K562 (cell line): Measurements from ENCODE around the gene AGMO. TPM values are rescaled to one million over a fixed set of nuclear protein-coding genes. Genes with fewer than 3 reads are reported as not detected.

Experiments
- ATAC-seq: fragments of 200-7000 bp; cut with Tn5 transposase; 3 replicates; pipeline ENCODE4 v1.9.1; 2020; ENCODE audit warnings: moderate library complexity
- BruUV-seq: library from RNA; stranded (reverse); fragments of 400-500 nt; replicated peaks from 2 replicates; lab custom pipeline; 2021; lab: Mats Ljungman, UMichigan
- CTCF ChIA-PET: fragments of 300-600 bp; formaldehyde crosslinking; extraction: SDS; loops from one replicate; lab custom pipeline; 2021; ENCODE audit warnings: low intra/inter-chr PET ratio; lab: Yijun Ruan, JAX
- POLR2A ChIA-PET: fragments of 300-600, 350-650 bp; sonication (Branson Sonifier 250); formaldehyde crosslinking; extraction: SDS; loops from one replicate; lab custom pipeline; 2021; ENCODE audit warnings: antibody characterized with exemption, inconsistent platforms; lab: Yijun Ruan, JAX
- DNase-seq, 4 experiments: peaks; one replicate each; pipeline versions ENCODE4 v3.0.0 to v3.0.0-alpha.2; 2011 to 2018; ENCODE audit warnings: low spot score in 3 of 4, mixed read lengths in 3 of 4; ENCODE audit errors: extremely low read depth in 1 of 4
- FAIRE-seq: peaks from 2 replicates; lab custom pipeline; 2011; peaks lifted over from hg19 to GRCh38; lab: Jason Lieb, UNC
- H2AFZ ChIP-seq: 2 replicates; pipeline ENCODE4 v1.6.0; 2011; ENCODE audit warnings: low read depth, low read length, control low read depth, inconsistent platforms
- H3K27ac ChIP-seq: fragments of 200-600 bp; 3 replicates; pipeline ENCODE4 v1.8.0; 2011; ENCODE audit warnings: low read depth, mild to moderate bottlenecking, control low read depth, inconsistent platforms, low read length, moderate library complexity, mixed read lengths; ENCODE audit errors: extremely low read depth
- H3K27me3 ChIP-seq, 2 experiments: fragments of 300-600 bp in 1 of 2; 2 replicates in 1 of 2; 3 replicates in 1 of 2; pipeline versions ENCODE4 v1.6.0 to v1.8.0; 2011; ENCODE audit warnings: inconsistent platforms in 2 of 2, low read length in 2 of 2, mild to moderate bottlenecking in 1 of 2, mixed read lengths in 1 of 2, moderate library complexity in 1 of 2; ENCODE audit not compliant: control insufficient read depth in 2 of 2, insufficient read depth in 2 of 2
- H3K36me3 ChIP-seq: fragments of 300-600 bp; 3 replicates; pipeline ENCODE4 v1.8.0; 2011; ENCODE audit warnings: mild to moderate bottlenecking, low read length, inconsistent platforms; ENCODE audit not compliant: control insufficient read depth, insufficient read depth
- H3K4me1 ChIP-seq, 2 experiments: fragments of 200-600 bp in 1 of 2; replicated peaks in 1 of 2; 2 replicates in 1 of 2; 3 replicates in 1 of 2; pipeline versions ENCODE4 v1.5.1 to v1.8.0; 2011; ENCODE audit warnings: inconsistent platforms in 2 of 2, low read length in 2 of 2, mild to moderate bottlenecking in 1 of 2, mixed read lengths in 1 of 2, moderate library complexity in 1 of 2; ENCODE audit not compliant: control insufficient read depth in 2 of 2, insufficient read depth in 2 of 2
- H3K4me2 ChIP-seq: 2 replicates; pipeline ENCODE4 v1.6.1; 2011; ENCODE audit warnings: low read length, control low read depth, inconsistent platforms, mixed read lengths; ENCODE audit not compliant: insufficient read depth
- H3K4me3 ChIP-seq: fragments of 200-600 bp; sonication (generic), shearing (Covaris generic); 2 replicates; pipeline ENCODE4 v1.5.1; 2016; ENCODE audit warnings: control low read depth, inconsistent platforms
- H3K79me2 ChIP-seq: fragments of 200-600 bp; 3 replicates; pipeline ENCODE4 v1.8.0; 2011; ENCODE audit warnings: low read length, inconsistent platforms; ENCODE audit not compliant: control insufficient read depth, insufficient read depth
- H3K9ac ChIP-seq, 2 experiments: 2 replicates each; pipeline versions ENCODE4 v1.6.0 to v1.6.1; 2011; ENCODE audit warnings: low read depth in 2 of 2, low read length in 2 of 2, control low read depth in 1 of 2, inconsistent platforms in 1 of 2, mild to moderate bottlenecking in 1 of 2, mixed read lengths in 1 of 2; ENCODE audit not compliant: insufficient read depth in 1 of 2
- H3K9me1 ChIP-seq: one replicate; pipeline ENCODE4 v1.6.0; 2011; ENCODE audit warnings: inconsistent platforms, mild to moderate bottlenecking, low read length, moderate library complexity; ENCODE audit not compliant: control insufficient read depth, insufficient read depth
- H3K9me3 ChIP-seq: replicated peaks from 2 replicates; pipeline ENCODE4 v1.5.1; 2011; ENCODE audit warnings: low read depth, low read length, inconsistent platforms; ENCODE audit not compliant: control insufficient read depth, insufficient read depth
- H4K20me1 ChIP-seq: replicated peaks from 2 replicates; pipeline ENCODE4 v1.6.1; 2011; ENCODE audit warnings: low read length, inconsistent platforms, mixed read lengths; ENCODE audit not compliant: control insufficient read depth, insufficient read depth
- JUN ChIP-seq, 2 experiments: sonication (generic) in 1 of 2; formaldehyde crosslinking in 1 of 2; IDR thresholded peaks; 2 replicates each; pipeline versions ENCODE4 v1.6.1 to v1.8.0; 2012 to 2022; ENCODE audit warnings: borderline replicate concordance in 2 of 2, mild to moderate bottlenecking in 2 of 2, improper control_type of control experiment in 1 of 2, low read depth in 1 of 2, low read length in 1 of 2, missing genetic modification reagents in 1 of 2
- MECOM ChIP-seq: fragments of 250-450 bp; sonication (Bioruptor Pico); IDR thresholded peaks from 2 replicates; pipeline ENCODE4 v1.8.0; 2022; ENCODE audit warnings: inconsistent platforms
- NELFE ChIP-seq: IDR thresholded peaks from 2 replicates; pipeline ENCODE4 v1.6.1; 2011; ENCODE audit warnings: mild to moderate bottlenecking; ENCODE audit not compliant: insufficient read depth, insufficient read length
- SP2 ChIP-seq: IDR thresholded peaks from 2 replicates; pipeline ENCODE4 v1.6.1; 2011; ENCODE audit warnings: mild to moderate bottlenecking, low read depth, low read length, moderate library complexity; ENCODE audit not compliant: poor library complexity, severe bottlenecking; ENCODE audit errors: extremely low read depth
- WGBS: fragments of 100-300 bp; shearing (Covaris generic); methylation state at CpG from one replicate; pipeline ENCODE4 v1.1.6; 2016; ENCODE audit warnings: low coverage, mixed read lengths; ENCODE audit not compliant: insufficient coverage; ENCODE audit errors: missing lambda C conversion rate; 5-methylcytosine and 5-hydroxymethylcytosine counted together
- in situ Hi-C: fragments of 300-500 bp; cut with MboI; formaldehyde crosslinking; loops from 4 replicates; pipeline ENCODE4 v1.15.0; 2018; ENCODE audit warnings: inconsistent platforms, mixed read lengths
- intact Hi-C: fragments of 100-400 bp; cut with micrococcal nuclease; formaldehyde crosslinking; loops from 2 replicates; pipeline ENCODE4 v1.14.2; 2022
- polyA plus RNA-seq, 8 experiments: library from polyadenylated mRNA; depleted of rRNA in 4 of 8; stranded (reverse) in 5 of 8; unstranded in 3 of 8; fragments of >200 nt; fragmentation: Nextera tagmentation in 2 of 8; fragmentation: Illumina TruSeq in 1 of 8; extraction: Ambion mirVana in 2 of 8; extraction: Trizol in 1 of 8; gene quantifications; 2 replicates each; pipeline versions ENCODE4 v1.2.1 to v1.2.3, GENCODE V29; 2011 to 2014; ENCODE audit warnings: inconsistent platforms in 1 of 8, missing spikeins in 1 of 8
- total RNA-seq, 7 experiments: library from RNA; depleted of rRNA in 6 of 7; stranded (reverse); fragments of >200 nt in 6 of 7; fragmentation: Illumina TruSeq in 2 of 7; extraction: Trizol in 2 of 7; gene quantifications; 2 replicates each; pipeline versions ENCODE4 v1.2.1 to v1.2.3, GENCODE V29; 2011 to 2021; ENCODE audit warnings: low replicate concordance in 1 of 7
- TF ChIP-seq, protein P1 (sequence below): fragments of 250-450 bp; sonication (Bioruptor Pico); IDR thresholded peaks from 2 replicates; pipeline ENCODE4 v1.4.0; 2020; ENCODE audit warnings: mild to moderate bottlenecking, moderate library complexity
- TF ChIP-seq, protein P2 (sequence below): fragments of 450-650 bp; IDR thresholded peaks from 2 replicates; pipeline ENCODE4 v1.6.1; 2016; ENCODE audit warnings: low read depth

The AGMO gene
- total and polyA plus RNA-seq, 9 of the 15 experiments (the other 6 are each of a cell fraction or from before 2014, with no cell fraction given): 0.30 to 1.4 (median 0.69) TPM; not detected in 1

DNA sequence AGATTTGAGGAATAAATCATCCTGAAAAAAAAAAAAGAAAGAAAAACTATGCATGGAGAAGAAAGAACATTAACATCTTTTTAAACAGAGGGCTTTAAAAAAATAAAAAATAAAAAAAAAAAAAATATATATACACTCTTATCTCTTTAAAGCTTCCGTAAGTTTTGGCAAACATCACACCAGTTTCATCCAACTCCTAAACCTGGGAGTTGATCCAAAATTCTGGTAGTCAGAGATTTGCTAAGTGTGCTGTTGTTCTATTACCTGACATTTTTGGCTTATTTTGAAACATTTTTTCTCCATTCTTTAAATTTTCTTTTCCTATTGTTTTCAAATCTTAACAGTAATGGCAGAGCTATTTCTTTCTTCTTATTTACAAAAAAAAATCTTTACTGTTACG lies 273.1 kb downstream of the AGMO start (continued):
- no peak for TF ChIP-seq JUN (IDR thresholded peaks at IDR 0.05; ENCODE audit: borderline replicate concordance, low read depth, low read length)
- TF ChIP-seq JUN (CRISPR knock-in tag; IDR thresholded peaks at IDR 0.05; ENCODE audit: borderline replicate concordance): no peak
- TF ChIP-seq MECOM (CRISPR knock-in tag): no peak
- TF ChIP-seq, protein P1, sequence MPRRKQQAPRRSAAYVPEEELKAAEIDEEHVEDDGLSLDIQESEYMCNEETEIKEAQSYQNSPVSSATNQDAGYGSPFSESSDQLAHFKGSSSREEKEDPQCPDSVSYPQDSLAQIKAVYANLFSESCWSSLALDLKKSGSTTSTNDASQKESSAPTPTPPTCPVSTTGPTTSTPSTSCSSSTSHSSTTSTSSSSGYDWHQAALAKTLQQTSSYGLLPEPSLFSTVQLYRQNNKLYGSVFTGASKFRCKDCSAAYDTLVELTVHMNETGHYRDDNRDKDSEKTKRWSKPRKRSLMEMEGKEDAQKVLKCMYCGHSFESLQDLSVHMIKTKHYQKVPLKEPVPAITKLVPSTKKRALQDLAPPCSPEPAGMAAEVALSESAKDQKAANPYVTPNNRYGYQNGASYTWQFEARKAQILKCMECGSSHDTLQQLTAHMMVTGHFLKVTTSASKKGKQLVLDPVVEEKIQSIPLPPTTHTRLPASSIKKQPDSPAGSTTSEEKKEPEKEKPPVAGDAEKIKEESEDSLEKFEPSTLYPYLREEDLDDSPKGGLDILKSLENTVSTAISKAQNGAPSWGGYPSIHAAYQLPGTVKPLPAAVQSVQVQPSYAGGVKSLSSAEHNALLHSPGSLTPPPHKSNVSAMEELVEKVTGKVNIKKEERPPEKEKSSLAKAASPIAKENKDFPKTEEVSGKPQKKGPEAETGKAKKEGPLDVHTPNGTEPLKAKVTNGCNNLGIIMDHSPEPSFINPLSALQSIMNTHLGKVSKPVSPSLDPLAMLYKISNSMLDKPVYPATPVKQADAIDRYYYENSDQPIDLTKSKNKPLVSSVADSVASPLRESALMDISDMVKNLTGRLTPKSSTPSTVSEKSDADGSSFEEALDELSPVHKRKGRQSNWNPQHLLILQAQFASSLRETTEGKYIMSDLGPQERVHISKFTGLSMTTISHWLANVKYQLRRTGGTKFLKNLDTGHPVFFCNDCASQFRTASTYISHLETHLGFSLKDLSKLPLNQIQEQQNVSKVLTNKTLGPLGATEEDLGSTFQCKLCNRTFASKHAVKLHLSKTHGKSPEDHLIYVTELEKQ: no peak

DNA sequence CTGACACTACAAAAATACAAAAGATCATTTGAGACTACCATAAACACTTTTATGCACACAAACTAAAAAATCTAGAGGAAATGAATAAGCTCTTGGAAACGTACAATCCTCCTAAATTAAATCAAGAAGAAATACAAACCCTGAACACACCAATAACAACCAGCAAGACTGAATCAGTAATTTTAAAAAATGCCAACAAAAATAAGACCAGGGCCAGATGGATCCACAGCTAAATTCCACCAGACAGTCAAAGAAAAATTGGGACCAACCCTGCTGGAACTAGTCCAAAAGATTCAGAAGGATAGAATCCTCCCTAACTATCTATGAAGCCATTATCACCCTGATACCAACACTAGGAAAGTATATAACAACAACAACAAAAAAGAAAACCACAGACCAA lies 277.4 kb downstream of the AGMO start:
- no peak overlapping the region for H3K27ac ChIP-seq
- CTCF ChIA-PET: no interaction called here
- no peaks in the 10 kb centered on the region for H3K36me3 ChIP-seq
- no peaks in the 10 kb centered on the region for H3K9me1 ChIP-seq
- H4K20me1 ChIP-seq: no peaks in the 10 kb centered on the region
- no peaks in the 10 kb centered on the region for H3K79me2 ChIP-seq
- TF ChIP-seq SP2: no peak
- TF ChIP-seq, protein P2, sequence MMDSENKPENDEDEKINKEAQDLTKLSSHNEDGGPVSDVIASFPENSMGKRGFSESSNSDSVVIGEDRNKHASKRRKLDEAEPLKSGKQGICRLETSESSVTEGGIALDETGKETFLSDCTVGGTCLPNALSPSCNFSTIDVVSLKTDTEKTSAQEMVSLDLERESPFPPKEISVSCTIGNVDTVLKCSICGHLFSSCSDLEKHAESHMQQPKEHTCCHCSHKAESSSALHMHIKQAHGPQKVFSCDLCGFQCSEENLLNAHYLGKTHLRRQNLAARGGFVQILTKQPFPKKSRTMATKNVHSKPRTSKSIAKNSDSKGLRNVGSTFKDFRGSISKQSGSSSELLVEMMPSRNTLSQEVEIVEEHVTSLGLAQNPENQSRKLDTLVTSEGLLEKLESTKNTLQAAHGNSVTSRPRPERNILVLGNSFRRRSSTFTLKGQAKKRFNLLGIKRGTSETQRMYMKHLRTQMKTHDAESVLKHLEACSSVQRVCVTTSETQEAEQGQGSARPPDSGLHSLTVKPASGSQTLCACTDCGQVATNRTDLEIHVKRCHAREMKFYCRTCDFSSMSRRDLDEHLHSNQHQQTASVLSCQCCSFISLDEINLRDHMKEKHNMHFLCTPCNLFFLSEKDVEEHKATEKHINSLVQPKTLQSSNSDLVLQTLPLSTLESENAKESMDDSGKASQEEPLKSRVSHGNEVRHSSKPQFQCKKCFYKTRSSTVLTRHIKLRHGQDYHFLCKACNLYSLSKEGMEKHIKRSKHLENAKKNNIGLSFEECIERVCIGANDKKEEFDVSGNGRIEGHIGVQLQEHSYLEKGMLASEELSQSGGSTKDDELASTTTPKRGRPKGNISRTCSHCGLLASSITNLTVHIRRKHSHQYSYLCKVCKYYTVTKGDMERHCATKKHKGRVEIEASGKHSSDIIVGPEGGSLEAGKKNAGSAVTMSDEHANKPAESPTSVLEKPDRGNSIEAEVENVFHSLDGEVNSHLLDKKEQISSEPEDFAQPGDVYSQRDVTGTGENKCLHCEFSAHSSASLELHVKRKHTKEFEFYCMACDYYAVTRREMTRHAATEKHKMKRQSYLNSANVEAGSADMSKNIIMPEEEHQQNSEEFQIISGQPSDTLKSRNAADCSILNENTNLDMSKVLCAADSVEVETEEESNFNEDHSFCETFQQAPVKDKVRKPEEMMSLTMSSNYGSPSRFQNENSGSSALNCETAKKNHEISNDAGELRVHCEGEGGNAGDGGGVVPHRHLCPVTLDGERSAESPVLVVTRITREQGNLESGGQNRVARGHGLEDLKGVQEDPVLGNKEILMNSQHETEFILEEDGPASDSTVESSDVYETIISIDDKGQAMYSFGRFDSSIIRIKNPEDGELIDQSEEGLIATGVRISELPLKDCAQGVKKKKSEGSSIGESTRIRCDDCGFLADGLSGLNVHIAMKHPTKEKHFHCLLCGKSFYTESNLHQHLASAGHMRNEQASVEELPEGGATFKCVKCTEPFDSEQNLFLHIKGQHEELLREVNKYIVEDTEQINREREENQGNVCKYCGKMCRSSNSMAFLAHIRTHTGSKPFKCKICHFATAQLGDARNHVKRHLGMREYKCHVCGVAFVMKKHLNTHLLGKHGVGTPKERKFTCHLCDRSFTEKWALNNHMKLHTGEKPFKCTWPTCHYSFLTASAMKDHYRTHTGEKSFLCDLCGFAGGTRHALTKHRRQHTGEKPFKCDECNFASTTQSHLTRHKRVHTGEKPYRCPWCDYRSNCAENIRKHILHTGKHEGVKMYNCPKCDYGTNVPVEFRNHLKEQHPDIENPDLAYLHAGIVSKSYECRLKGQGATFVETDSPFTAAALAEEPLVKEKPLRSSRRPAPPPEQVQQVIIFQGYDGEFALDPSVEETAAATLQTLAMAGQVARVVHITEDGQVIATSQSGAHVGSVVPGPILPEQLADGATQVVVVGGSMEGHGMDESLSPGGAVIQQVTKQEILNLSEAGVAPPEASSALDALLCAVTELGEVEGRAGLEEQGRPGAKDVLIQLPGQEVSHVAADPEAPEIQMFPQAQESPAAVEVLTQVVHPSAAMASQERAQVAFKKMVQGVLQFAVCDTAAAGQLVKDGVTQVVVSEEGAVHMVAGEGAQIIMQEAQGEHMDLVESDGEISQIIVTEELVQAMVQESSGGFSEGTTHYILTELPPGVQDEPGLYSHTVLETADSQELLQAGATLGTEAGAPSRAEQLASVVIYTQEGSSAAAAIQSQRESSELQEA: no peak
- TF ChIP-seq NELFE: no peak
- TF ChIP-seq, all 486 proteins: peak for 0
- POLR2A ChIA-PET: no interaction called here
- DNase-seq (no peak), ATAC-seq (no peak), FAIRE-seq (no peak)
- Histone ChIP-seq H3K4me1 (no peaks in the 10 kb centered on the region), H3K4me3 (no peak overlapping the region), H3K9me3 (no peaks in the 10 kb centered on the region), H2AFZ (no peak overlapping the region), H3K4me2 (no peak overlapping the region), H3K9ac (no peak overlapping the region), H3K27me3 (no peaks in the 10 kb centered on the region)
- BruUV-seq: no TSS peak
- intact Hi-C loops: no loop called here
- 6% methylated on average over 1 of the region's 1 CpG for WGBS
- in situ Hi-C loops: no loop called here
